ENCODE data around the gene CACNA1H. TPM values are rescaled to one million over a fixed set of nuclear protein-coding genes. Genes with fewer than 3 reads are reported as not detected.

CACNA1H gene
- total RNA-seq, 1 donor from 2014 or later = 42.8 TPM

- no peak overlapping the region for H3K4me3 Mint-ChIP-seq (ENCODE audit: low read depth)
- TF ChIP-seq, protein P1, sequence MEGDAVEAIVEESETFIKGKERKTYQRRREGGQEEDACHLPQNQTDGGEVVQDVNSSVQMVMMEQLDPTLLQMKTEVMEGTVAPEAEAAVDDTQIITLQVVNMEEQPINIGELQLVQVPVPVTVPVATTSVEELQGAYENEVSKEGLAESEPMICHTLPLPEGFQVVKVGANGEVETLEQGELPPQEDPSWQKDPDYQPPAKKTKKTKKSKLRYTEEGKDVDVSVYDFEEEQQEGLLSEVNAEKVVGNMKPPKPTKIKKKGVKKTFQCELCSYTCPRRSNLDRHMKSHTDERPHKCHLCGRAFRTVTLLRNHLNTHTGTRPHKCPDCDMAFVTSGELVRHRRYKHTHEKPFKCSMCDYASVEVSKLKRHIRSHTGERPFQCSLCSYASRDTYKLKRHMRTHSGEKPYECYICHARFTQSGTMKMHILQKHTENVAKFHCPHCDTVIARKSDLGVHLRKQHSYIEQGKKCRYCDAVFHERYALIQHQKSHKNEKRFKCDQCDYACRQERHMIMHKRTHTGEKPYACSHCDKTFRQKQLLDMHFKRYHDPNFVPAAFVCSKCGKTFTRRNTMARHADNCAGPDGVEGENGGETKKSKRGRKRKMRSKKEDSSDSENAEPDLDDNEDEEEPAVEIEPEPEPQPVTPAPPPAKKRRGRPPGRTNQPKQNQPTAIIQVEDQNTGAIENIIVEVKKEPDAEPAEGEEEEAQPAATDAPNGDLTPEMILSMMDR (IDR thresholded peaks at IDR 0.05; ENCODE audit: unreplicated experiment) = no peak
- H3K4me1 Mint-ChIP-seq (ENCODE audit: low read depth) = peaks cover 11% of the 10 kb centered on the region
- no peak overlapping the region for H3K27ac Mint-ChIP-seq
- H3K9me3 Mint-ChIP-seq (ENCODE audit: low read depth) = no peaks in the 10 kb centered on the region
- no peaks in the 10 kb centered on the region for H3K36me3 Mint-ChIP-seq (ENCODE audit: insufficient read depth)
- DNase-seq (ENCODE audit: low spot score, unreplicated experiment) = no peak
- H3K27me3 Mint-ChIP-seq = no peaks in the 10 kb centered on the region
These were observed 29.2 kb upstream of the CACNA1H start for GRCh38 chr16:1123525-1124230.

- TF ChIP-seq, protein P1 (IDR thresholded peaks at IDR 0.05; ENCODE audit: unreplicated experiment) = no peak
- no peak for DNase-seq (ENCODE audit: low spot score, unreplicated experiment)
- no peak overlapping the region for H3K27ac Mint-ChIP-seq
- no peak overlapping the region for H3K4me3 Mint-ChIP-seq (ENCODE audit: low read depth)
- H3K4me1 Mint-ChIP-seq (ENCODE audit: low read depth) = peaks cover 11% of the 10 kb centered on the region
- H3K36me3 Mint-ChIP-seq (ENCODE audit: insufficient read depth) = no peaks in the 10 kb centered on the region
- no peaks in the 10 kb centered on the region for H3K9me3 Mint-ChIP-seq (ENCODE audit: low read depth)
- no peaks in the 10 kb centered on the region for H3K27me3 Mint-ChIP-seq
These were observed 28.6 kb upstream of the CACNA1H start for GRCh38 chr16:1124291-1124690.

GRCh38 chr16:1124795-1125194, 28.1 kb upstream of the CACNA1H start:
- Mint-ChIP-seq H3K4me1 (ENCODE audit: low read depth) (peaks cover 11% of the 10 kb centered on the region), H3K36me3 (ENCODE audit: insufficient read depth) (no peaks in the 10 kb centered on the region)

DNA sequence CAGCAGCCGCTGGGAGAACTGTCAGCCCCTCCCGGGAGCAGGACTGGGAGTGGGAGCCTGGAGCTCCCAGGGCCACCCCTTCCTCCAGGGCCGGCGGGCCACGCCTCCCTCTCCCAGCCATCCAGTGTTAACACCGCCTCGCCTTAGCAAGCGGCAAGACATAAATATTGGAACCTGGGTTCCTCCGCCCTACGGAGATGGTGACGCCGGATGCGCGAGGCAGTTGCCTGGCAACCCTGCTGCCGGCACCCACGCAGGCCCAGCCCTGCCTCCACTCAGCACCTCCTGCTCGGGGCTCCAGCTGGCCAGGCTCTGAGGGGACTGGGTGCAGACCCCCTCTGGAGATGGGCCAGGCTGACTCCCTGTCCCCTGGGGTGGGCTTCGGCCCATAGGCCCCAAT, 27.4 kb upstream of the CACNA1H start:
- no peaks in the 10 kb centered on the region for H3K27me3 Mint-ChIP-seq
- H3K4me3 Mint-ChIP-seq (ENCODE audit: low read depth) = no peak overlapping the region
- H3K27ac Mint-ChIP-seq = no peak overlapping the region
- no peaks in the 10 kb centered on the region for H3K36me3 Mint-ChIP-seq (ENCODE audit: insufficient read depth)
- no peaks in the 10 kb centered on the region for H3K9me3 Mint-ChIP-seq (ENCODE audit: low read depth)
- TF ChIP-seq, protein P1 (IDR thresholded peaks at IDR 0.05; ENCODE audit: unreplicated experiment) = no peak
- H3K4me1 Mint-ChIP-seq (ENCODE audit: low read depth) = peaks cover 11% of the 10 kb centered on the region
- no peak for DNase-seq (ENCODE audit: low spot score, unreplicated experiment)

More at GRCh38 chr16:1124795-1125194, 28.1 kb upstream of the CACNA1H start:
- H3K27me3 Mint-ChIP-seq = no peaks in the 10 kb centered on the region
- DNase-seq (ENCODE audit: low spot score, unreplicated experiment) = no peak
- no peak overlapping the region for H3K4me3 Mint-ChIP-seq (ENCODE audit: low read depth)
- H3K27ac Mint-ChIP-seq = no peak overlapping the region
- H3K9me3 Mint-ChIP-seq (ENCODE audit: low read depth) = no peaks in the 10 kb centered on the region
- TF ChIP-seq, protein P1 (IDR thresholded peaks at IDR 0.05; ENCODE audit: unreplicated experiment) = no peak

DNA sequence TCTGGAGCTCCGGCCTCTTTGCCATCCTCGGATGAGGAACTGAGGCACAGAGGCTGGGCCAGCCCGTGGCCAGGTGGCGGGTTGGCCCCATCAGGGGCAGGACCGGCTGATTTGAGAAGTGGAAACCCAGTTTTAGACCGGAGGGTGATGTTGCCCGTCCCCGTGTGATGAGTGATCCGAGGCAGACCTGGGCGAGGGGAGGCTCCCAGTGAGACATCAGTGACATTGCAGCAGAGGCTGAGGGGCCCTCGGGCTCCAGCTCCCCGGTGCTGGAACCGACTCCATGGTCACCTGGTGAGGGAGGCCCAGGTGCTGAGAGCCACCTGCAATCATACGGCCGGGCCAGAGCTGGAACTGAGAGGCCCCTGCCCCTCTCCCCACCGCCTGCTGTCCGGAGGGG, 26.9 kb upstream of the CACNA1H start:
- DNase-seq (ENCODE audit: low spot score, unreplicated experiment) = no peak
- TF ChIP-seq, protein P1 (IDR thresholded peaks at IDR 0.05; ENCODE audit: unreplicated experiment) = no peak
- no peaks in the 10 kb centered on the region for H3K27me3 Mint-ChIP-seq
- no peak overlapping the region for H3K27ac Mint-ChIP-seq
- H3K9me3 Mint-ChIP-seq (ENCODE audit: low read depth) = no peaks in the 10 kb centered on the region
- H3K4me3 Mint-ChIP-seq (ENCODE audit: low read depth) = no peak overlapping the region
- peaks cover 10% of the 10 kb centered on the region for H3K4me1 Mint-ChIP-seq (ENCODE audit: low read depth)
- no peaks in the 10 kb centered on the region for H3K36me3 Mint-ChIP-seq (ENCODE audit: insufficient read depth)

Data from progenitor cell of endocrine pancreas (in vitro differentiated cells).